Measurements from ENCODE around the gene SLAIN2.

SLAIN2 gene

DNA sequence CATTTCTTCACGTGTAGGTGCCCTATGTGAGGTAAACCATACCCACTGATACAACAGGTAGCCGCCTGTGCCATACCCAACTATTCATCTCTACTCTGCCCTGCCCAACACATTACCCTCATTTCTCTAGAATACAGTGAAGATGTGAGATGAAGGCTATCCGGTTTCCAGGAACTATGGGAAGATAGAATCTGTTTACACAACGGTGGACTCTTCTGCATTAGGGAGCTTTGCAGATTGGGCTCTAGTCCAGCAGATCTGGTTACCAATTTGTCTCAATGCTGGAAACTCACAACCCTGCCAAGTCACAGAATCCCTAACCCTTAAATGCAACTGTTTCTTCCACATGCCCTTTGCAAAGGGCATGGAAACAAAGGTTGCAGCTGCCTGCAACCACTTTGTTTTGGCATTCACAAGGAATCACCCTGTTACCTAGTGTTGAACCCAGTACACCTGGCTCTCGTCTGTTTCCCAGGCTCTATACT lies 6.4 kb upstream of the SLAIN2 start:
- no peak for DNase-seq (ENCODE audit: low read depth in 3 of 3)

DNA sequence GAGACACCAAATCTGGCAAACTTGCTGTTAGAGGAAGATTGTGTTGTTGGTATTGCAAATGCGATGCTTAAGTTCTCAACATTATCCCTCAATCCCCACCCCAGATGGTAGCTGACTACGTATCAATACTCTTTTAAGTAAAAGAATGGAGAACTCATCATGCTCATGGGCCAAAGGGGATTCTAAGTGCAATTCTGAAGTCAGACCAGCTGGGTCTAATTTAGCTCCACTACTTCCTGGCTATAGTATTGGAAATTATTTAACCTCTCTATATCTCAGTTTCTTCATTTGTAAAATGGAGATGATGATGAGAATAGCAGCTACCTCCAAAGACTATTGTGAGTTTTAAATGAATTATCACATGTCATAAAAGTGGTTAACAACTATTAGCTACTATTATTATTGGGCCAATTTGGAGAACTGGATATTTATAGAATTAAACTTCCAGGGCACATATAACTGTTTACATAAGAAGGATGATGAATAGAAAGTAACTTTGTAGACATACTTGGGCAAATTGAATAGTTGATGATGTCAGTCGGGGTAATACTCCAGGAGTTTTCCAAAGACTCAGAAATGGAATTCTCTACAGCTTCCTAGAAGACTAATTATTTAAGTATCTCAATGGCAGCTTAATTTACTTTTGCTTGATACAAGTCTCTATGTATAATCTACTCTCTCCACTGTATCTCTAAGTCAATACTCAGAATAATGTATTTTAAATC lies 5.0 kb upstream of the SLAIN2 start:
- DNase-seq (ENCODE audit: low read depth in 3 of 3), result no peak

- no peak for DNase-seq (ENCODE audit: low read depth in 3 of 3)
Measured at GRCh38 chr4:48337731-48338130, 3.6 kb upstream of the SLAIN2 start.

DNA sequence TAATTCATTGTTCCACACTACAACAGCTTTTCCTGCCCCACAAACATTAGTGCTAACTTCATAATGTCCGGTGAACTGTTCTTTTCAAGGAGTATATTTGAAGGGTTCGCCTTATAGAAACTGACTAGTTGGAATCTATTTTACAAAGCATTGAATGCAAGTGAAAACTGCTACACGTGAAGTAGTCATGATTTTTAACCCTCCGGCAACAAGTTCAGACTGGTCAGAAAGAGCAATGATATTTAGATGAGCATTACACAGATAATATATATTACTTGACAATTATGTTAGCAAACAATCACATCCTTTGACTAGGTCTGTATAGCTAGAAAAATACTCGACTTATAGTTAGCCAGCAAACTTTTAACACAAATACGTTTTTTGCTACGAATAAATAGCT lies 1.7 kb upstream of the SLAIN2 start:
- no peak for DNase-seq (ENCODE audit: low read depth in 3 of 3)

DNA sequence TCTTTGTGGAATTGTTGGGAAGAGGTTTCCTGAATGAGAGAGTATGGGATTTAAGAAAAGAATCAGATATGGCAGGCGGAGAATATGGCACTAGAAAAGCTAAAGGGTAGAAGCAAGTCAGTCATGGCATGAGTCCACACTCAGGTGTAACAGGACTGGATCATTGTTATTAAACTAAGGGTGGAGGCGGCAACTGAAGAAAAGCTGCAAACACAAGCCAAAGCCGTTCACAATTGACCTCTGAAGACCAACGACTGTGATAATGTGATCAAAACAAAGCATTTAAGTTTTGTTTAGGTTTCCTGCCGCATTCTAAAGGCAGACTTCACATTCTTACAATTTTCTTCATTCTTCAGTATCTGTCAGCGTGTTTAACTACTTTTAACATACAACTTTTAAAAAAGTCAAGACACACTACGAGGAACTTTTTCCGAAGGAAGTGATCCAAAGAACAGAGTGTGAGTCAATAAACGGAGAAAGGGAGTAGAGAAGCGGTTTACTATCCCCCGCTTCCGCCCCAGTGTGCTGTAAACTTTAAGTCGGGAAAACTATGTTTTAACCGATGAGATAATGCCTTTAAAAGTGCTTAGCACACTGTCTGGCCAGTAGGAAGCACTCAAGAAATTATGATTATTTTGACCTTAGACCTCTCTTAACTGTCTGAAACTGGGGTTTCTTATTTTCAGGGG lies 909 bp upstream of the SLAIN2 start:
- DNase-seq (ENCODE audit: low read depth in 3 of 3), result peak in 1 of 3 donors; percentile 15

DNA sequence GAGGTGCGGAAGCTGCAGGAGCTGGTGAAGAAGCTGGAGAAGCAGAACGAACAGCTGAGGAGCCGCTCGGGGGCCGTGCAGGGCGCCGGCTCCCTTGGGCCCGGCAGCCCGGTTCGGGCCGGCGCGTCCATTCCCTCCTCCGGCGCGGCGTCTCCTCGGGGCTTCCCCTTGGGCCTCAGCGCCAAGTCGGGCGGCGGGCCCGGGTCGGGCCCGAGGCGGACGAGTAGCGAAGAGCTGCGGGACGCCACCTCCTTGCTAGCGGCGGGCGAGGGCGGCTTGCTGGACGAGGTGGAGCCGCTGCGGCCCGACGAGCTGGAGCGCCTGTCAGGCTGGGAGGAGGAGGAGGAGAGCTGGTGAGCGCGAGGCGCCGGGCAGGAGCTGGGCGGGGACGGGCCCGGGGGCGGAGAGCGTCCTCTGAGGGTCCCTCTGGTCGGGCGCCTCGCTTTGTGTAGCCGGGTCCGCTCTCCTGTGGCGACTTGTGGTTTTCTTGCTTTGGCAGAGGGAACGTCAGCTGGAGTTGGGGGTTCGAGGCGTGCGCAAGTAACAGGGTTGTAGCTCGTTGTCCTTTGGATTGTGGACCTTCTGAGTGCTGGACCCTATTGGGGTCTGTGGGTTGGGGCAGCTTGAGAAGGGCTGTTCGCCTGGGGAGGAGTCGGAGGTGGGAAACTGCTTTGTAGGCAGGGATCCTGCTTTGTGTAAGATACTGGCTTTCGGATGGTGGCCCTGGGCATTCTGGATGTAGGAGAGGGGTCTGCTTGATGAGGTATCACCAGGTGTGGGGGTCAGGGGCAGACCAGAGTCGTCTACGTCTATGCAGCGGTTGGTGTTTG lies 662 bp downstream of the SLAIN2 start:
- DNase-seq (ENCODE audit: low read depth in 3 of 3), result peak in 2 of 3 donors; percentile 21 to 36

- DNase-seq (ENCODE audit: low read depth in 3 of 3), result no peak
Measured at GRCh38 chr4:48342606-48342880, 1.2 kb downstream of the SLAIN2 start.

DNA sequence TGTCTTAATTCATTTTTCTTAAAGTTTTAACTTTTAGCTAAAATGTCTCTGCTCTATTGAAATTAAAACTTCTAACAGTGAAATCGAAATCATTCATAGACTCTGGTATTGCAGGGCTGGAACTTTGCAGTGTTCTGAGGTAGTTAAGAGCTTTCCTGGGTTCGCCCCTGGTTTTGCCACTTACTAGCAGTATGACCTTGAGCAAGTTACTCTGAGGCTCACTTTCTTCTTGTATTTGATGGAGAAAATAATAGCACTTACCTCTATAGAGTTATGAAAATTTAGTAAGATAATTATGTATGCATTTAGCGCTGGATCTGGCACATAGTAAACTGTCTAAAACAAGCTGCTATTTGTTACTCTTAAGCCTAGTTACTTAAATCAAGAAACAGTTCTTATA lies 1.7 kb downstream of the SLAIN2 start:
- no peak for DNase-seq (ENCODE audit: low read depth in 3 of 3)

GRCh38 chr4:48343551-48343950 lies 2.2 kb downstream of the SLAIN2 start:
- DNase-seq (ENCODE audit: low read depth in 3 of 3), result no peak

- DNase-seq (ENCODE audit: low read depth in 3 of 3), result no peak
Measured at GRCh38 chr4:48345542-48345941, 4.2 kb downstream of the SLAIN2 start.

DNA sequence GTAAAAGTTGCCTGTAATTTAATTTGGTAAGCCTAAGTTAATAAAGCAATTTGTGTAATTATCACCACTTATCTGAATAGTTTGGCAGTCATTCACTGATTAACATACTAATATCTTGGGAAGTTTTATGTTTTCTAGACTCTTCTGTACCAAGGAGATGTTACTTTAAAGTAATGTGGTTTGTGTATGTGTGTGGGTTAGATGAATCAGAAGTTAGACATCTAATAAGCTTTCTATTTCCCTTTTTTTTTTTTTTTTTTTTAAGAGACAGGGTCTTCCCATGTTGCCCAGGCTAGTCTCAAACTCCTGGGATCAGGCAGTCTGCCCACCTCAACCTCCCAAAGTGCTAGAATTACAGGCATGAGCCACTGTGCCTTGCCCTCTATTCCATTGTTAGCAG lies 5.3 kb downstream of the SLAIN2 start:
- DNase-seq (ENCODE audit: low read depth in 3 of 3), result no peak

DNA sequence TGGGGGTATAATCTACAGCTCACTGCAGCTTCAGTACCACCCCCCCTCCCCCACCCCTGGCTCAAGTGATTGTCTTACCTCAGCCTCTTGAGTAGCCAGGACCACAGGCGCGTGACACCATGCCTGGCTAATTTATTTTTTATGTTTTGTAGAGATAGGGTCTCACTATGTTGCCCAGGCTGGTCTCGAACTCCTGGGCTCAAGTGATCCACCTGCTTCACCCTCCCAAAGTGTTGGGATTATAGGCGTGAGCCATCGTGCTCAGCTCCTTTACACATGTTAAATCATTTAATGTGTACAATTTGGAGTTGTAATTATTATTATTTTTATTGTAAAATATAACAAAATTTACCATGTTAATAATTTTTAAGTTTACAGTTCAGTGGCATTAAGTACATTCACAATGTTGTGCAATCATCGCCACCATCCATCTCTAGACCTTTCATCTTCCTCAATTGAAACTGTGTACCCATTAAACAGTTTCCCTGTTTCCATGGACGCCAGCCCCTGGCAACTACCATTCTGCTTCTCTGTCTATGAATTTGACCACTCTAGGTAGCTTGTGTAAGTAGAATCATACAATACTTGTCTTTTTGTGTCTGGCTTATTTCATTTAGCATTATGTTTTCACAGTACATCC lies 6.1 kb downstream of the SLAIN2 start:
- no peak for DNase-seq (ENCODE audit: low read depth in 3 of 3)

- no peak for DNase-seq (ENCODE audit: low read depth in 3 of 3)
Measured at GRCh38 chr4:48350871-48351270, 9.5 kb downstream of the SLAIN2 start.

- DNase-seq (ENCODE audit: low read depth in 3 of 3), result no peak
Measured at GRCh38 chr4:48352793-48353192, 11.5 kb downstream of the SLAIN2 start.

DNA sequence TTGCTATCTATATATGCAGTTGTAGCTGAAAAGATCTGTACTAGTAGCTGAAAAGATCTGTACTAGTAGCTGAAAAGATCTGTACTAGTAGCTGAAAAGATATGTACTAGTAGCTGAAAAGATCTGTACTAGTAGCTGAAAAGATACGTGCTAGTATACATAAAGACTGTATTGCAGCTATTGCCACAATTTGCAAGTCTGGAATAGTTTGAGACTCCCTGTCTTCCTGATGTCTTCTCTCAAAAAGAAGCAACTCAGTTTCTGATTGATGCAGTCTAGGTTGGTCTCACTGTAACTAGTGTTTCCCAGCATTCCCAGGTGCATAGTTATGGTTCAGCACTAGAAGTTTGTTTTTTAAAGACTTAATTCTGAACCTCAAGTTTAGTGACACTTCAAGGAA lies 15.0 kb downstream of the SLAIN2 start:
- DNase-seq (ENCODE audit: low read depth in 3 of 3), result no peak

- DNase-seq (ENCODE audit: low read depth in 3 of 3), result no peak
Measured at GRCh38 chr4:48360285-48361011, 19.1 kb downstream of the SLAIN2 start.

- DNase-seq (ENCODE audit: low read depth in 3 of 3), result no peak
Measured at GRCh38 chr4:48361012-48361400, 19.7 kb downstream of the SLAIN2 start.

GRCh38 chr4:48366611-48367010 lies 25.3 kb downstream of the SLAIN2 start:
- no peak for DNase-seq (ENCODE audit: low read depth in 3 of 3)

DNA sequence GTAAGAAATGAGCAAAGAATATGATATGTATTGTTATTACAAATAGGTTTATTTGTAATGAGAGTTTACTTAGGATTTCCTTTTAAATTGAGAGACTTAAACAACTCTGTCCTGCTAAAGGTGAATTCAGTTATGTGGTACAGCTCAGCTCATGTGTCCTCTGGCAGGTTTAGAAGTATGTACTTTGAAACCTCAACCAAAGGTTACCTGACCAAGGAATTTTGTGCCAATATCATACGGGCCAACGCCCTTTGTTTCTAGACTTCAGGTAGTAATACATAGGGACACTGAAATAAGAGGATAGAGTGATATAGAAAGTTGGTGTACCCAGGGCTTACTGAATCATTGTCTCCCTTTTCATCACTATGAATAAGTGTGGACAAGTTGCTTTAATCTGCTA lies 25.7 kb downstream of the SLAIN2 start:
- DNase-seq (ENCODE audit: low read depth in 3 of 3), result no peak

DNA sequence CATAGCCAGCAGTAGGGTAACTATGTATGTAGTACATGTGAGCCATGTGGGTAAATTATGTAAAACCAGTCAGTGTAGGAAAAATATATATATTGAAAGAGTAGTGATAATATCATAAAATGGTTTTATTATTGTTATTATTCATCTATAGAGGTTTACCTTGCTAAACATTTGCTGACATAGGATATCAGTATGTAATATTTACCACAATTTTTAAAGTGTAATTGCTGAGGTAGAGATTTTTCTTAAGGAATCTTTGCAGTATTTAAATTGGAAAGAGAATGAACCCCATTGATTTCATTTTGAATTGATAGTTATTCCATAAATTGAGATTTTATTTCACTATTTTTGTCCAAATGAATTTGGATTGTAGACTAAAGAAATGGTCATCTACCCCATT lies 27.1 kb downstream of the SLAIN2 start:
- no peak for DNase-seq (ENCODE audit: low read depth in 3 of 3)

GRCh38 chr4:48369248-48369647 lies 27.9 kb downstream of the SLAIN2 start:
- no peak for DNase-seq (ENCODE audit: low read depth in 3 of 3)

DNA sequence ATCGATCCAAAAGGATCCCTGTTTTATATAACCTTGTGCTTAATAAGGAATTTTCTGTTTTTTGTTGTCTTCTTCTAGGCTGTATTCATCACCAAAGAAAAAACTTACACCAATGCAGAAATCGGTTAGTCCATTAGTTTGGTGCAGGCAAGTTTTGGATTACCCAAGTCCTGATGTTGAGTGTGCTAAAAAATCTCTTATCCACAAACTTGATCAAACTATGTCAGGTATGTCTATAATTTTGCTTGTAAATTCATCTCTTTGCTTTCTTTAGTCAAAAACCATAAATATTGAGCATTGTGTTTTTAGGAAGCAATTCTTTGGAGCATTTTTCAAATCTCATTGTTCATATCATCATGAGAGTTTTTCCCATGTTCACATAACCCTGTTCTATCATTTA lies 28.4 kb downstream of the SLAIN2 start:
- no peak for DNase-seq (ENCODE audit: low read depth in 3 of 3)
